Cardiac muscle cell (in vitro differentiated cells and primary cell): ENCODE data around the gene GSTT4. TPM values are rescaled to one million over a fixed set of nuclear protein-coding genes. Genes with fewer than 3 reads are reported as not detected.
"Not testable (repeated sequence)": the region's sequence is repeated elsewhere in the genome, so short reads cannot be mapped to it uniquely, and the experiment has no call there.

Source experiments
- DNase-seq, 2 donors: peaks; one replicate each; pipeline versions ENCODE4 v3.0.0 to v3.0.0-alpha.2; 2010 to 2017; ENCODE audit warnings: low read depth in 1 of 2, low spot score in 1 of 2
- H3K27ac ChIP-seq: fragments of 200-600 bp; sonication (generic); 2 replicates; pipeline ENCODE4 v1.5.1; 2016
- H3K27me3 ChIP-seq: fragments of 200-600 bp; sonication (generic); 2 replicates; pipeline ENCODE4 v1.6.0; 2016; ENCODE audit warnings: control low read depth
- H3K36me3 ChIP-seq: fragments of 200-600 bp; sonication (generic); 2 replicates; pipeline ENCODE4 v1.5.1; 2016; ENCODE audit warnings: control low read depth
- H3K4me1 ChIP-seq: fragments of 200-600 bp; sonication (generic); 2 replicates; pipeline ENCODE4 v1.8.1; 2017; ENCODE audit warnings: low read depth, mild to moderate bottlenecking, mixed run types
- H3K4me3 ChIP-seq: fragments of 200-600 bp; sonication (generic); 2 replicates; pipeline ENCODE4 v1.5.1; 2016; ENCODE audit warnings: mild to moderate bottlenecking
- H3K9me3 ChIP-seq: fragments of 200-600 bp; sonication (generic); 2 replicates; pipeline ENCODE4 v1.5.1; 2017; ENCODE audit warnings: low read depth, mild to moderate bottlenecking, control low read depth
- polyA plus RNA-seq: library from polyadenylated mRNA; unstranded; fragments of >200 nt; fragmentation: Nextera tagmentation; extraction: Ambion mirVana; gene quantifications from 2 replicates; pipeline ENCODE4 v1.2.1, GENCODE V29; 2016
- total RNA-seq: library from RNA; depleted of rRNA; stranded (reverse); fragments of >200 nt; gene quantifications from 2 replicates; pipeline ENCODE4 v1.2.3, GENCODE V29; 2016
- TF ChIP-seq, protein P1 (sequence below): IDR thresholded peaks from 2 replicates; pipeline ENCODE4 v1.5.1; 2012; ENCODE audit warnings: low read depth, mild to moderate bottlenecking, low read length

Gene GSTT4
- total and polyA plus RNA-seq, 2 experiments from 2014 or later = not detected

DNA sequence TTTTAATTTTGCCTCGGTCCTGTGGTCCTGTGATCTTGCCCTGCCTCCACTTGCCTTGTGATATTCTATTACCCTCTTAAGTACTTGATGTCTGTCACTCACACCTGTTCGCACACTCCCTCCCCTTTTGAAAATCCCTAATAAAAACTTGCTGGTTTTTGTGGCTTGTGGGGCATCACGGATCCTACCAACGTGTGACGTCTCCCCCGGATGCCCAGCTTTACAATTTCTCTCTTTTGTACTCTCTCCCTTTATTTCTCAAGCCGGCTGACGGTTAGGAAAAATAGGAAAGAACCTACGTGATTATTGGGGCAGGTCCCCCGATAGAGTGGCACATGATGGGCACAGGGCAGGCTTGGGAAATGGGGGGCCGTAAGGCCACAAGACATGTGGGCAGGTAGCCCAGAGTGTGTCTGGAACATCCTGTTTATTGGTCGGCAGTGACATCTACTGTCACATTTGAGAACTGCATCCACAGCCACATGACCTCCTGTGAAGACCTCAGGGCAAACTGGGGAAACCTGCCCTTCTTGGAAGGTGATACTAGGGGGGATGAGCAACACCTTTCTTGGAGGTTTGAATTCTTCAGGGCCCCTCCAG is 48.9 kb downstream of the GSTT4 start:
- not testable (repeated sequence) for H3K36me3 ChIP-seq, H3K27me3 ChIP-seq, H3K27ac ChIP-seq, H3K4me1 ChIP-seq, H3K4me3 ChIP-seq, H3K9me3 ChIP-seq
- TF ChIP-seq, protein P1, sequence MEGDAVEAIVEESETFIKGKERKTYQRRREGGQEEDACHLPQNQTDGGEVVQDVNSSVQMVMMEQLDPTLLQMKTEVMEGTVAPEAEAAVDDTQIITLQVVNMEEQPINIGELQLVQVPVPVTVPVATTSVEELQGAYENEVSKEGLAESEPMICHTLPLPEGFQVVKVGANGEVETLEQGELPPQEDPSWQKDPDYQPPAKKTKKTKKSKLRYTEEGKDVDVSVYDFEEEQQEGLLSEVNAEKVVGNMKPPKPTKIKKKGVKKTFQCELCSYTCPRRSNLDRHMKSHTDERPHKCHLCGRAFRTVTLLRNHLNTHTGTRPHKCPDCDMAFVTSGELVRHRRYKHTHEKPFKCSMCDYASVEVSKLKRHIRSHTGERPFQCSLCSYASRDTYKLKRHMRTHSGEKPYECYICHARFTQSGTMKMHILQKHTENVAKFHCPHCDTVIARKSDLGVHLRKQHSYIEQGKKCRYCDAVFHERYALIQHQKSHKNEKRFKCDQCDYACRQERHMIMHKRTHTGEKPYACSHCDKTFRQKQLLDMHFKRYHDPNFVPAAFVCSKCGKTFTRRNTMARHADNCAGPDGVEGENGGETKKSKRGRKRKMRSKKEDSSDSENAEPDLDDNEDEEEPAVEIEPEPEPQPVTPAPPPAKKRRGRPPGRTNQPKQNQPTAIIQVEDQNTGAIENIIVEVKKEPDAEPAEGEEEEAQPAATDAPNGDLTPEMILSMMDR = peak; percentile 77
- DNase-seq = peak; percentile 73 to 77

GRCh38 chr22:23955886-23956285 is 49.4 kb downstream of the GSTT4 start:
- H3K27me3 ChIP-seq, H3K27ac ChIP-seq, H3K36me3 ChIP-seq, DNase-seq, H3K4me1 ChIP-seq, H3K9me3 ChIP-seq, H3K4me3 ChIP-seq: not testable (repeated sequence)

DNA sequence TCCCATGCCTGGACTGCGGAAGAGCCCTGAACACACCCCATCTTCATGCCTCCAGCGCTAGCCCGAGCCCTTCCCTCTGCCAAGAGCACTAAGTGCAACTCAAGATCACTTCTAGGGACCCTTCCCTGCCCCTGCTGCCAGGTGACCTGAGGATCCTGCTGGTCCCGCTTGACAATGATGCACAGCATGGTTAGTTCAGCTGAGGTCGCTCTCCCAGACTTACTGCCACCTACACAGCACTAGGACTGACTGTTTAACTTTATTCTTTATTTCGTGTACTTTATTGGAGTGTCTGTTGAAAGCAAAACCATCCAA is 50.3 kb downstream of the GSTT4 start:
- not testable (repeated sequence) for H3K4me3 ChIP-seq, H3K9me3 ChIP-seq, H3K27me3 ChIP-seq, DNase-seq, H3K36me3 ChIP-seq, H3K4me1 ChIP-seq, H3K27ac ChIP-seq

- H3K4me3 ChIP-seq, H3K9me3 ChIP-seq, DNase-seq, H3K27me3 ChIP-seq, H3K27ac ChIP-seq, H3K4me1 ChIP-seq, H3K36me3 ChIP-seq: not testable (repeated sequence)
Measured at GRCh38 chr22:23954193-23954990, 50.9 kb downstream of the GSTT4 start.

- not testable (repeated sequence) for H3K4me1 ChIP-seq, H3K27me3 ChIP-seq, H3K4me3 ChIP-seq, H3K36me3 ChIP-seq, H3K9me3 ChIP-seq, DNase-seq, H3K27ac ChIP-seq
Measured at GRCh38 chr22:23953485-23953884, 51.8 kb downstream of the GSTT4 start.

- not testable (repeated sequence) for H3K27me3 ChIP-seq, H3K4me1 ChIP-seq, H3K9me3 ChIP-seq, H3K4me3 ChIP-seq, DNase-seq, H3K27ac ChIP-seq, H3K36me3 ChIP-seq
Measured at GRCh38 chr22:23952794-23953405, 52.4 kb downstream of the GSTT4 start.

DNA sequence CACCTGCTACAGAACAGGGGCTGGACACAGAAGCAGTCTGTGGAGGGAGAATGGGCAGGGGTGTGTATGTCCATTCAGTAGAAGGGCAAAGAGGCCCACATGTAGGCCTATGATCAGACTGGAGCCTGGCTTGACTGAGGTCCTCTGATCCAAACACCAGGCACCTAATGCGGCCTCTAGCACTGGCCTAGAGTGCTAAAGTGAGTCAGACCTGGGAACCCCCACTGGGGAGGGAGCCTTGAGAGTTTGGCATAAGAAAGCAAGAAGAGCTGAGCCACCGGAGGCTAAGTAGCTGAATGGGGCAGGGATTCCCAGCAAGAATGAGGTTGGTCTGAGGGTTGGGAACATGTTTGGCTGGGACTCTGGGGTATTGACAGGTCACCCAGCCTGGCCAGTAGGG is 53.9 kb downstream of the GSTT4 start:
- not testable (repeated sequence) for H3K36me3 ChIP-seq, H3K27ac ChIP-seq, DNase-seq, H3K4me3 ChIP-seq, H3K27me3 ChIP-seq, H3K9me3 ChIP-seq, H3K4me1 ChIP-seq

DNA sequence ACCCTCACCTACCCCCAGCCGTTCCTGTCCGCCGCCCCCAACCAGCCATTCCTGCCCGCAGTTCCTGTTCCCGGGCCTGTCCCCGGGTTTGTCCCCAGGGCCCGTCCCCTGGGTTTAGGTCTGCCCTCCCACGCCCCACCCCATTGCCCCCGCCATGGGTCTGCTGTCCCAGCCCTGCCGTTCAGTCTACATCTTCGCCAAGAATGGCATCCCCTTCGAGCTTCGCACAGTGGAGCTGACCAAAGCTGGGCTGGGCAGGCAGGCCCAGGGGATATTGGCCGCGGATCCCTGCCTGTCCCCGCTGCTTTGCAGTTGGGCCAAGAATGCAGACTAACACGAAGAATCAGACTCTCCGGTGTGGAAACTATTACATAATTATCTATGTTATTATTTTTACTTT is 55.5 kb downstream of the GSTT4 start:
- not testable (repeated sequence) for H3K27me3 ChIP-seq, H3K27ac ChIP-seq, DNase-seq, H3K4me1 ChIP-seq, H3K4me3 ChIP-seq, H3K36me3 ChIP-seq, H3K9me3 ChIP-seq

Other genes with a start within 250 kb of the GSTT4 start
- gene C22orf15, start 242.5 kb downstream of the GSTT4 start, total RNA-seq = 0.07 TPM in 1 of 2 replicates, not detected in the other
- gene C22orf15, start 242.5 kb downstream of the GSTT4 start, polyA plus RNA-seq = 0.27 and 0.91 TPM in 2 replicates
- gene CHCHD10, start 237.5 kb downstream of the GSTT4 start, total RNA-seq = 77.5 and 216 TPM in 2 replicates
- 274 and 324 TPM in 2 replicates for gene CHCHD10, start 237.5 kb downstream of the GSTT4 start, polyA plus RNA-seq
- 38.2 and 71.2 TPM in 2 replicates for gene MMP11, start 232.6 kb downstream of the GSTT4 start, total RNA-seq
- 39.0 and 61.1 TPM in 2 replicates for gene MMP11, start 232.6 kb downstream of the GSTT4 start, polyA plus RNA-seq
- gene SMARCB1, start 218.5 kb downstream of the GSTT4 start, total RNA-seq = 147 and 162 TPM in 2 replicates
- gene SMARCB1, start 218.5 kb downstream of the GSTT4 start, polyA plus RNA-seq = 170 and 175 TPM in 2 replicates
- 18.0 and 46.9 TPM in 2 replicates for gene DERL3, start 166.4 kb downstream of the GSTT4 start, total RNA-seq
- gene DERL3, start 166.4 kb downstream of the GSTT4 start, polyA plus RNA-seq = 28.9 and 55.3 TPM in 2 replicates
- gene SLC2A11, start 147.6 kb downstream of the GSTT4 start, total RNA-seq = 27.3 and 28.5 TPM in 2 replicates
- gene SLC2A11, start 147.6 kb downstream of the GSTT4 start, polyA plus RNA-seq = 34.2 and 37.9 TPM in 2 replicates
- gene MIF, start 111.1 kb downstream of the GSTT4 start, total RNA-seq = 855 and 1,357 TPM in 2 replicates
- 4,717 and 4,854 TPM in 2 replicates for gene MIF, start 111.1 kb downstream of the GSTT4 start, polyA plus RNA-seq
- gene GSTT2B, start 44.3 kb downstream of the GSTT4 start, total RNA-seq = 16.9 and 25.9 TPM in 2 replicates
- gene GSTT2B, start 44.3 kb downstream of the GSTT4 start, polyA plus RNA-seq = 28.8 and 42.8 TPM in 2 replicates
- gene DDTL, start 38.6 kb downstream of the GSTT4 start, total RNA-seq = 3.5 and 6.6 TPM in 2 replicates
- gene DDTL, start 38.6 kb downstream of the GSTT4 start, polyA plus RNA-seq = 11.9 and 13.8 TPM in 2 replicates
- 115 and 309 TPM in 2 replicates for gene DDT, start 31.0 kb downstream of the GSTT4 start, total RNA-seq
- 179 and 244 TPM in 2 replicates for gene DDT, start 31.0 kb downstream of the GSTT4 start, polyA plus RNA-seq
- 1.2 and 5.2 TPM in 2 replicates for gene GSTT2, start 25.3 kb downstream of the GSTT4 start, total RNA-seq
- gene GSTT2, start 25.3 kb downstream of the GSTT4 start, polyA plus RNA-seq = 5.0 and 5.1 TPM in 2 replicates
- gene CABIN1, start 5.9 kb upstream of the GSTT4 start, total RNA-seq = 115 and 124 TPM in 2 replicates
- gene CABIN1, start 5.9 kb upstream of the GSTT4 start, polyA plus RNA-seq = 33.9 and 42.5 TPM in 2 replicates
- 2.2 and 2.6 TPM in 2 replicates for gene SUSD2, start 176.0 kb upstream of the GSTT4 start, total RNA-seq
- 1.8 and 2.2 TPM in 2 replicates for gene SUSD2, start 176.0 kb upstream of the GSTT4 start, polyA plus RNA-seq
- gene GGT5, start 239.6 kb upstream of the GSTT4 start, total RNA-seq = 0.21 and 0.35 TPM in 2 replicates
- gene GGT5, start 239.6 kb upstream of the GSTT4 start, polyA plus RNA-seq = 2.3 and 3.6 TPM in 2 replicates